Fibroblast of gingiva (primary cell): ENCODE measurements around the gene CHST10.

Experiments
- DNase-seq: peaks from one replicate; pipeline ENCODE4 v3.0.0-alpha.2; 2011; ENCODE audit warnings: low read depth

CHST10 gene

GRCh38 chr2:100413571-100413970, 3.9 kb downstream of the CHST10 start:
- DNase-seq, result no peak

DNA sequence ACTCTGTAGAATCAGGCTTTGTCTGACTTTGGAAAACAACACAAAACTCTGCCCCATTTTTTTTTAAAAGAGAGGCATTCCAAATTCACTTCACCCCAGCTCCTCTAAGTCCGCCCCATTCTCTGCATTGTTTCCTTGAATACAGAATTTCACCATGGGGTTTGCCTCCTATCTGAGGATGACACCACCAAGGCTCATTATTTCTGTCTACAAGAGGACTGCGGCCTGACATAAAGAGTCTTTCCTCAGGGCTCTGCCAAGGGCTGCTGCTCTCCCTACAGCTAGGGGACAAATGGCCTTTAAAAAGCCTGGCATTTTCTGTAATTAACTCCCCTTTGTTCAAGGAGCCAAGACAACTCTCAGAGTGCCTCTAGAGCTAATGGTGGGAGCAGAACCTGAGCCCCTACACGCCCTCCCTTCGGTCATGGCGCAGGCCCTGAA, 4.6 kb downstream of the CHST10 start:
- no peak for DNase-seq

DNA sequence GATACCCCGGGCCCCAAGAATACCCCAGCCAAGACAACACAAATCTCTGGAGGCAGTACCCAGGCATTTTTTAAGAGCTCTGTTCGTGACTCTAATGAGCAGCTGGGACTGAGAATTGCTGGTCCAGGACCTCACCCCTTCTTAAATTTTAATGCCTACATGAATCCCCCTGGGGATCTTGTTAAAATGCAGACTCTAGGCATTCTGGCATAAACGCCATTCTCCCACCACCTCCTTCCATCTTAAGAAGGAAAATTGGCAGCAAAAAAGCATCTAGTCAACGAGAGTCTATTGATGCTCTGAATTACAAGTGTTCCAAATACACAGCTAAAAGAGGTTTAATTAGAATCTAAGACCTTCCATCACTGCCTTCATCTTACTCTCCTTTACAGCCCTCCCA, 5.0 kb downstream of the CHST10 start:
- no peak for DNase-seq

DNA sequence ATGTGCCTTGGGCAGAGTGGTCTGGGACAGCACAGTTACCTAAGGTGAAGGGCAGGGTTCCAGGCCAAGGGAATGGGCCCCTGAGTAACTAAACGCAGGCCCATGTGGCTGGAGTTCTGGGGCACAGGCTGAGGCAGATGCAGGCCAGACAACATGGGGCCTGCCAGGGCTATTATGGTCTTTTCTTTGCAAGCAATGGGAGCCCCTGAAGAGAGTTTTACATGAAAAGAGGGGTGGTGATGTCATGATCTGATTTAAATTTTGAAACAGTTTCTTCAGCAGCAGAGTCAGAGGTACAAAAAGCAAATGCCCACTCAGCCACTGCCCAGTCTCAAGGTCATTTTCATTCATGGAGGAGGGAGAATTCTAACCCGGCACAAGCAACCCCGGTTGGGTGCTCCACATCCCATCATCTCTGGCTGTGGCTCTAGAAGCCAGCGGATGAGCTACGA, 5.6 kb downstream of the CHST10 start:
- no peak for DNase-seq

- DNase-seq, result no peak
Observed at GRCh38 chr2:100409975-100410647, 7.4 kb downstream of the CHST10 start.

DNA sequence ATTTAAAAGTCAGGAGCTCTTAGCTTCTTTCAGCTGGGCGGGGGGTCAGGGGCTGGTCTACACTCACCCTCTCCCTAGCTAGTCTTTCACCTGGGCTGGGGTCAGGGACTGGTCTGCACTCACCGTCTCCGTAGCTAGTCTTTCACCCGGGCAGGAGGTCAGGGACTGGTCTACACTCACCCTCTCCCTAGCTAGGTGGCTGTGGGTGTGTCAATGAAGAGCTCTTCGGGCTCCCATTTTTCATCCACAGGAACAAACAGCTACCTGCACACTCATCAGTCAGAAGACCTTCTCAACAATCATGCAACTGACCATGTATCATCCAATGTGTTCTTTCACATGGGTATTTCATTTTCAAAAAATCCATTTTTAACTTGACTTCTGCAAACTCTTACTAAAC, 8.0 kb downstream of the CHST10 start:
- no peak for DNase-seq

- DNase-seq, result no peak
Observed at GRCh38 chr2:100408941-100409340, 8.5 kb downstream of the CHST10 start.

- DNase-seq, result no peak
Observed at GRCh38 chr2:100408104-100408503, 9.4 kb downstream of the CHST10 start.

- no peak for DNase-seq
Observed at GRCh38 chr2:100407563-100407962, 9.9 kb downstream of the CHST10 start.

DNA sequence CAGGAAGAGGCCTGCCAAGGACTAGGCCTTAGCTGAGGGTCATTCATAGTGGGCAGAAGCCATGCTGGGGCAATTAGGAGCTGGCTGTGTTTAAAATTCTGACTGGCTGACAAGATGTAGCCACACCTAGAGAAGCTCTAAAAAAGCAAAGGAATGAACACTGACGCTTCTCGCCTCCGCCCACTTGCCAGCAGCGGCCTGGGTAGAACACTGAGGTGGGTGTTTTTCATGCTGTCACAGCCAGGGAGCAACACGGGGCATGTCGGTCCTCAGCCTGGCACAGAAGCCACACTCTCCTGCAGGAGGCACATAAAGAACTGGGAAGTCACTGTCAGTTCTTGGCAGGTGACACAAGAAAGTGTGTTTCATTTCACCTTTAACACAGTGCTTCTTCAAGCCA, 10.4 kb downstream of the CHST10 start:
- DNase-seq, result no peak

DNA sequence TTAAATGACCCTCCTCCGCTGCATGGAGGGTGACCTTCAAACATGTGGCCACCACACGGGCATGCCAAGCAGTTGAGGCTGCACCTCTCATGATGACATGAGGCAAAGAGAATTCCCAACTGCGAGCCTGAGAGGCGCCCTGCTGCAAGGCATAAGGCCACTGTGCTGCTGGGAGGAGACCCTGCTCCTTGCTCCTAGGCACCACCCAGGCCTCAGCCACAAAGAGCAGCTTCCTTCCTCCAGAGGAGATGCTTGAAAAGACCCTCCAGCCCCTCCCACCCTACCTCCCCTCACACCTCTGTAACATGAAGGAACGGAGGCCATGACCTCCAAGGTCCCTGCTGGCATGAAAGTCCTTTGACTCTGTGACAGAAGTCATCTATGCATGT, 11.4 kb downstream of the CHST10 start:
- no peak for DNase-seq

DNA sequence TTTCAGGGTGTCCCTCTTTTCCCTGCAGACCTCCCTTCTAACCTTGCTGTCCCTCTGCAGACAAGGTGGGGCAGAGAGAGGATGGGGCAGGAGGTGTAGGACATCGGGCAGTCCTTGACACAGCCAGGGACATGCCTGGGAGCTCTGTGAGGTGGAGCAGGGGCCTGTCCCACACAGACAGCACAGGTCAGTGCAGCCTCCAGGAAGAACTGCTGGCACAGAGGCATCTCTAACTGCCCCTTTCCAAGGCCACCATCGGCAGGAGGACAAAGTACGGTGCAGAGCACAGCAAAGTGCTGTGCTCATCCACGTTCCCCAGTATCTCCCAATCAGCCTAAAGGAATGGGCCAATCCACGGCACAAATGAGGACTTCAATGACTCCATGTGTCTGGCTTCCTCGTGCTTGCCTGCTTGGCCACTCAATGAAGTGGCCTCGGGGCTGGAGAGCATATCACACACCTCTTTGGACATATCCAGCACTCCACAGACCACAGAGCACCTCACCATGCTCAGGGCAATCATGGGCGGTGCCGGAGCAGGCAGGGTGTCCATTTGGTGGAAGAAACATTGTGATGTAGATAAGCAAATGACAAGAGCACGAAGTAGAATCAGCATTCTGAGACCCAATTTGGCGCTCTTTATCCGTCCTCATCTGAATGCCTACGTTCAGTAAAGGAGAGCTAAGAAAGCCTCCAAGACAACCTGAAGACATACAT, 11.9 kb downstream of the CHST10 start:
- no peak for DNase-seq

- no peak for DNase-seq
Observed at GRCh38 chr2:100404411-100404810, 13.1 kb downstream of the CHST10 start.

- no peak for DNase-seq
Observed at GRCh38 chr2:100403722-100404121, 13.7 kb downstream of the CHST10 start.

DNA sequence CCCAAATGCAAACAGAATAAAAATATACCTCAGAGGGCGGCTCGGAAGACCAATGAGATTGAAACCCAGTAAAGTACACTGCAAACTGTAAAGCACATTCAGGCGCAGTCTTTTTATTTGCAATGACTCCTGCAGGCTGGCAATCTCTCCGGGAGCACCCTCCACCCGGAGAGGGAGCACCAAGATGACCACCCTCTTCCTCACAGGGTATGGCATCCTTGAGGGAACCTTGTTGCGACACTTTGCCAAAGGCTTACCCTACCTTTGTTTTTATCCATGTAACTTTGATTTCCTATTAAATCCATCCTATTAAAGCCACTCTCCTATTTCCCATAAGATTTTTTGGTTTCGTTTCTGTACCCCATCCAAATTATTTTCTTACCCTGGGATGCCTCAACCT, 16.2 kb downstream of the CHST10 start:
- DNase-seq, result no peak

- DNase-seq, result no peak
Observed at GRCh38 chr2:100399714-100400113, 17.8 kb downstream of the CHST10 start.

DNA sequence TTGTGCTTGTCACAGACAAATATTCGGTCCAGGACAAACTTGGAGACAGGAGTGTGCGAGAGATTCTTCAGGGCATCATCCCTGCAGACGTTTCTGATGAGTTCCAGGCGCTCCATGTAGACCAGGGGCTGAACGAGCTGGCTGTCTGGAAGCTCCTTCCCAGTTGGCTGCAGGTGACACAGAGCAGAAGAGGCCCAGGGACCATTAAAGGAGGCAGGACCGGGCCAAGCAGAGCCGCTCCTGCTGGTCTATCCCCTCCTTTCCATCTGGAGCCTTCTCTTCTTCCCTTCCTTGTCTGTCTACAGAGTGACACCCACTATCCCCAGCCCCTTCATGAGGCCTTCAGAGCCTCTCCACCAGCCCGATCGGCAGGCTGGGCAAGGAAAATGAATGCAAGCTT, 19.5 kb downstream of the CHST10 start:
- DNase-seq, result no peak

- no peak for DNase-seq
Observed at GRCh38 chr2:100397118-100397860, 20.2 kb downstream of the CHST10 start.

DNA sequence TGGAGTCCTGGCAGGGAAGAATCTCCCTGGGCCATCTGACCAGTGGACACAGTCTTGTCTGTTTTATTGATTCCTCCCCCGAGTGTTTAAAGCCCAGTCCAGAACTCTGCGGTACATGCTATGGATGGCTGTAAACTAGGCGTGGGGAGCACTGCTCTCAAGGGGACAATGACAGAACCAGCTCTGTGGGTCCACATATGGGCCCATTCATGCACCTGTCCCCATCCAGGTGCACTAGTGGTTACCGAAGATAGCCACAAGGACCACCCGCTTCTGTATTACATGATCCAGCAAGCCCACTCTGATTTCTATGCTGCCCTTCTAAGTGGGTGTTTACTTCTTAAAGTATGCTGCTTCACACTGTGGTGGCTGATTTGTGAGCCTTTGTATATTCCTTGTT, 21.0 kb downstream of the CHST10 start:
- no peak for DNase-seq

GRCh38 chr2:100395532-100396350, 21.7 kb downstream of the CHST10 start:
- DNase-seq, result no peak

- no peak for DNase-seq
Observed at GRCh38 chr2:100394111-100394641, 23.3 kb downstream of the CHST10 start.

- no peak for DNase-seq
Observed at GRCh38 chr2:100393362-100393761, 24.1 kb downstream of the CHST10 start.
